K562 (cell line): ENCODE data around the gene PLD3. TPM values are rescaled to one million over a fixed set of nuclear protein-coding genes. Genes with fewer than 3 reads are reported as not detected.

Experiments used
- ATF6 ChIP-seq: sonication (generic); formaldehyde crosslinking; IDR thresholded peaks from 2 replicates; pipeline ENCODE4 v1.4.0; 2020; ENCODE audit warnings: mild to moderate bottlenecking, missing genetic modification reagents
- CBX1 ChIP-seq: sonication (generic); IDR thresholded peaks from 2 replicates; pipeline ENCODE4 v1.6.1; 2016; ENCODE audit warnings: antibody characterized with exemption, low read depth, mild to moderate bottlenecking
- CEBPZ ChIP-seq: fragments of 150-350 bp; IDR thresholded peaks from 2 replicates; pipeline ENCODE4 v1.6.1; 2014; ENCODE audit warnings: low read depth, mild to moderate bottlenecking, low read length, borderline replicate concordance
- ELK3 ChIP-seq: fragments of 450-650 bp; formaldehyde crosslinking; IDR thresholded peaks from 2 replicates; pipeline ENCODE4 v1.4.0; 2020; ENCODE audit warnings: mild to moderate bottlenecking
- ETV5 ChIP-seq: sonication (generic); formaldehyde crosslinking; IDR thresholded peaks from 2 replicates; pipeline ENCODE4 v1.4.0; 2020; ENCODE audit warnings: low read depth, mild to moderate bottlenecking, missing genetic modification reagents
- FOXP1 ChIP-seq: sonication (generic); formaldehyde crosslinking; IDR thresholded peaks from 2 replicates; pipeline ENCODE4 v1.8.0; 2022; ENCODE audit warnings: mild to moderate bottlenecking, missing genetic modification reagents
- HIVEP1 ChIP-seq: fragments of 250-450 bp; sonication (Bioruptor Pico); IDR thresholded peaks from 2 replicates; pipeline ENCODE4 v1.4.0; 2020; ENCODE audit warnings: mild to moderate bottlenecking
- KLF13 ChIP-seq: fragments of 450-650 bp; IDR thresholded peaks from 2 replicates; pipeline ENCODE4 v1.6.1; 2016; ENCODE audit warnings: missing genetic modification characterization, low read depth, mild to moderate bottlenecking, missing compliant biosample characterization, moderate library complexity, borderline replicate concordance
- MTA1 ChIP-seq: fragments of 450-650 bp; IDR thresholded peaks from 2 replicates; pipeline ENCODE4 v1.6.1; 2017; ENCODE audit warnings: borderline replicate concordance
- MYNN ChIP-seq, 2 experiments: sonication (generic); formaldehyde crosslinking in 1 of 2; IDR thresholded peaks; 2 replicates each; pipeline versions ENCODE4 v1.5.0 to v1.6.1; 2016 to 2020; ENCODE audit warnings: antibody characterized with exemption in 1 of 2, missing genetic modification reagents in 1 of 2
- NFATC3 ChIP-seq: fragments of 450-650 bp; IDR thresholded peaks from 2 replicates; pipeline ENCODE4 v1.6.1; 2017; ENCODE audit warnings: mild to moderate bottlenecking
- NR2C2 ChIP-seq, 2 experiments: fragments of 200-800 bp in 1 of 2; sonication (Bioruptor generic) in 1 of 2; sonication (generic) in 1 of 2; formaldehyde crosslinking in 1 of 2; IDR thresholded peaks; 2 replicates each; pipeline versions ENCODE4 v1.6.1 to v1.8.0; 2016 to 2022; ENCODE audit warnings: mild to moderate bottlenecking in 1 of 2, missing compliant biosample characterization in 1 of 2, missing genetic modification characterization in 1 of 2, missing genetic modification reagents in 1 of 2
- RCOR1 ChIP-seq, 2 experiments: IDR thresholded peaks; 2 replicates each; pipeline ENCODE4 v1.6.1; 2012; ENCODE audit warnings: low read depth in 2 of 2, low read length in 2 of 2, borderline replicate concordance in 1 of 2, improper control_type of control experiment in 1 of 2
- STAT5B ChIP-seq: fragments of 250-450 bp; sonication (Bioruptor Pico); IDR thresholded peaks from 2 replicates; pipeline ENCODE4 v1.8.0; 2021; ENCODE audit warnings: mild to moderate bottlenecking, inconsistent platforms
- TAL1 ChIP-seq: fragments of 450-650 bp; IDR thresholded peaks from 2 replicates; pipeline ENCODE4 v1.6.1; 2016; ENCODE audit warnings: mild to moderate bottlenecking
- YBX1 ChIP-seq: fragments of 450-650 bp; IDR thresholded peaks from 2 replicates; pipeline ENCODE4 v1.7.1; 2016; ENCODE audit warnings: mild to moderate bottlenecking
- ZBTB26 ChIP-seq: fragments of 450-650 bp; formaldehyde crosslinking; IDR thresholded peaks from 2 replicates; pipeline ENCODE4 v1.4.0; 2022; ENCODE audit warnings: missing genetic modification characterization
- ZNF133 ChIP-seq: fragments of 250-450 bp; sonication (Bioruptor Pico); IDR thresholded peaks from 2 replicates; pipeline ENCODE4 v1.4.0; 2020; ENCODE audit warnings: mild to moderate bottlenecking
- ZNF146 ChIP-seq: IDR thresholded peaks from one replicate; pipeline ENCODE4 v1.6.1; 2018; ENCODE audit warnings: missing compliant biosample characterization; ENCODE audit not compliant: unreplicated experiment
- ZNF780A ChIP-seq: fragments of 250-450 bp; sonication (Bioruptor Pico); IDR thresholded peaks from 2 replicates; pipeline ENCODE4 v1.5.0; 2021; ENCODE audit warnings: mild to moderate bottlenecking
- polyA plus RNA-seq, 8 experiments: library from polyadenylated mRNA; depleted of rRNA in 4 of 8; stranded (reverse) in 5 of 8; unstranded in 3 of 8; fragments of >200 nt; fragmentation: Nextera tagmentation in 2 of 8; fragmentation: Illumina TruSeq in 1 of 8; extraction: Ambion mirVana in 2 of 8; extraction: Trizol in 1 of 8; gene quantifications; 2 replicates each; pipeline versions ENCODE4 v1.2.1 to v1.2.3, GENCODE V29; 2011 to 2014; ENCODE audit warnings: inconsistent platforms in 1 of 8, missing spikeins in 1 of 8
- total RNA-seq, 7 experiments: library from RNA; depleted of rRNA in 6 of 7; stranded (reverse); fragments of >200 nt in 6 of 7; fragmentation: Illumina TruSeq in 2 of 7; extraction: Trizol in 2 of 7; gene quantifications; 2 replicates each; pipeline versions ENCODE4 v1.2.1 to v1.2.3, GENCODE V29; 2011 to 2021; ENCODE audit warnings: low replicate concordance in 1 of 7

PLD3 gene
- total and polyA plus RNA-seq, 9 of the 15 experiments (the other 6 are each of a cell fraction or from before 2014, with no cell fraction given): 2.3 to 128 (median 72.7) TPM

DNA sequence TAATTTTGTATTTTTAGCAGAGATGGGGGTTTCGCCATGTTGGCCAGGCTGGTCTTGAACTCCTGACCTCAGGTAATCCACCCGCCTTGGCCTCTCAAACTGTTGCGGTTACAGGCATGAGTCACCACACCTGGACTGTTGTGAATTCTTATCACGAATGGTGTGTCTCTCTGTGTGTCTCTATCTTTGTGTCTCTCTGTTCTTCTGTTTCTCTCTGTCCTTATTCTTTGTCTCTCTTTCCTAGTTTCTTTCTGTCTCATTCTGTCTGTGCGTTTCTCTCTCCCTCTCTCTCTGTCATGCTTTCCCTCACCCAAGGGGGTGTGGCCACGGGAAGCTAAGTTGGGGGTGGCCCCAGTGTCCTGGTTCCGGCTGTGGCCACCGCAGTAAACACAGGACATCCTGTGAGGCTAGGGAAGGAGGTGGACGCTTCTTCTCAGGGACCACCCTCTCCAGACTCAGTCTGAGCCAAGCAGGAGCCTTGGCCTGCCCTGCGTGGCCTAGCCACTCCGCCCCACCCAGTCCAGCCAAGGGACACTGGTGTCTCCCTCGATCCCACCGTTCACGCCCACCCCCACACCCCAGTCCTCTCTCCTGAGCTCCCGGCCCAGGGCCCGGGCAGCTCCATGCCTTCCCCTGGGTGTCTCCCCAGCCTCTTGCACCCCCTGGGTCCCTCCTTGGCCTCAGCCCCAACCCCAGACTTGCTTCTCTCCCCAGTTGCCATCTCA, 68.6 kb downstream of the PLD3 start (continued):
- TF ChIP-seq RCOR1 (IDR thresholded peaks at IDR 0.05; ENCODE audit: borderline replicate concordance in 1 of 2, low read depth in 2 of 2, low read length in 2 of 2): peak in 1 of 2 experiments; percentile 3; a peak in 1 of 4 replicates
- TF ChIP-seq ZNF133: no peak
- peak; percentile 79 for TF ChIP-seq ETV5 (CRISPR knock-in tag)
- TF ChIP-seq TAL1: peak; percentile 60
- TF ChIP-seq ZNF780A: no peak
- TF ChIP-seq NR2C2 (CRISPR knock-in tag; IDR thresholded peaks at IDR 0.05): no peak
- TF ChIP-seq NR2C2 (tag; IDR thresholded peaks at IDR 0.05): peak; percentile 48; the same call in 1 of the 2 replicates
- 0 out of 2 replicates have a peak, but pooled peaks have one; percentile 28 for TF ChIP-seq ATF6 (CRISPR knock-in tag)
- TF ChIP-seq MTA1: peak; percentile 96
- no peak for TF ChIP-seq YBX1
- no peak for TF ChIP-seq ELK3
- no peak for TF ChIP-seq ZNF146
- no peak for TF ChIP-seq HIVEP1 (CRISPR knock-in tag)
- TF ChIP-seq MYNN (IDR thresholded peaks at IDR 0.05): no peak
- no peak for TF ChIP-seq MYNN (CRISPR knock-in tag; IDR thresholded peaks at IDR 0.05)
- peak; percentile 83; the same call in 1 of the 2 replicates for TF ChIP-seq FOXP1 (CRISPR knock-in tag)
- peak; percentile 65; the same call in 1 of the 2 replicates for TF ChIP-seq KLF13
- peak; percentile 75; the same call in 1 of the 2 replicates for TF ChIP-seq CBX1
- TF ChIP-seq STAT5B (CRISPR knock-in tag): no peak
- peak; percentile 66; the same call in 1 of the 2 replicates for TF ChIP-seq NFATC3
- 0 out of 2 replicates have a peak, but pooled peaks have one; percentile 12 for TF ChIP-seq ZBTB26 (CRISPR knock-in tag)
- no peak for TF ChIP-seq CEBPZ
